GM12878 (cell line): ENCODE data around the gene CHRM2. TPM values are rescaled to one million over a fixed set of nuclear protein-coding genes. Genes with fewer than 3 reads are reported as not detected.

ENCODE experiments used
- ATAC-seq: fragments of 200-7000 bp; cut with Tn5 transposase; 3 replicates; pipeline ENCODE4 v1.9.1; 2020; ENCODE audit warnings: mild to moderate bottlenecking, moderate library complexity
- BruUV-seq: library from RNA; stranded (reverse); fragments of 400-500 nt; replicated peaks from 2 replicates; lab custom pipeline; 2021; lab: Mats Ljungman, UMichigan
- CTCF ChIA-PET: fragments of 300-600 bp; sonication (Branson Sonifier 250); formaldehyde crosslinking; extraction: SDS; loops from one replicate; lab custom pipeline; 2021; ENCODE audit warnings: inconsistent platforms; lab: Yijun Ruan, JAX
- POLR2A ChIA-PET: fragments of 350-600 bp; formaldehyde crosslinking; extraction: SDS; loops from one replicate; lab custom pipeline; 2021; ENCODE audit warnings: inconsistent platforms; lab: Charles Lee
- RAD21 ChIA-PET: fragments of 300-600 bp; sonication (Branson Sonifier 250); formaldehyde crosslinking; loops from one replicate; lab custom pipeline; 2023; ENCODE audit warnings: antibody characterized with exemption; ENCODE audit not compliant: unreplicated experiment; lab: Charles Lee
- SMC1A ChIA-PET: fragments of 300-600 bp; sonication (Branson Sonifier 250); formaldehyde crosslinking; loops from one replicate; lab custom pipeline; 2023; ENCODE audit not compliant: unreplicated experiment, uncharacterized antibody; lab: Charles Lee
- DNase-seq: peaks from one replicate; pipeline ENCODE4 v3.0.0-alpha.2; 2011; ENCODE audit warnings: low read depth, low spot score
- FAIRE-seq: peaks from 3 replicates; lab custom pipeline; 2011; peaks lifted over from hg19 to GRCh38; lab: Jason Lieb, UNC
- H2AFZ ChIP-seq: 2 replicates; pipeline ENCODE4 v1.6.0; 2011; ENCODE audit warnings: low read depth, low read length, control low read depth; ENCODE audit not compliant: control insufficient read depth
- H3K27ac ChIP-seq: 2 replicates; pipeline ENCODE4 v1.5.1; 2011; ENCODE audit warnings: control low read depth; ENCODE audit not compliant: control insufficient read depth, insufficient read depth
- H3K27me3 ChIP-seq, 2 experiments: replicated peaks in 1 of 2; 2 replicates each; pipeline versions ENCODE4 v1.6.0 to v1.6.1; 2011; ENCODE audit warnings: low read length in 1 of 2; ENCODE audit not compliant: control insufficient read depth in 2 of 2, insufficient read depth in 2 of 2
- H3K36me3 ChIP-seq, 2 experiments: 2 replicates each; pipeline ENCODE4 v1.5.1; 2011; ENCODE audit warnings: low read length in 1 of 2; ENCODE audit not compliant: control insufficient read depth in 2 of 2, insufficient read depth in 2 of 2
- H3K4me1 ChIP-seq: 2 replicates; pipeline ENCODE4 v1.6.1; 2011; ENCODE audit warnings: mild to moderate bottlenecking, low read length, moderate library complexity, mixed read lengths; ENCODE audit not compliant: control insufficient read depth, insufficient read depth
- H3K4me2 ChIP-seq: 2 replicates; pipeline ENCODE4 v1.6.0; 2011; ENCODE audit warnings: control low read depth; ENCODE audit not compliant: control insufficient read depth, insufficient read depth
- H3K4me3 ChIP-seq: fragments of 200-600 bp; sonication (generic); 2 replicates; pipeline ENCODE4 v1.5.1; 2016
- H3K79me2 ChIP-seq: 2 replicates; pipeline ENCODE4 v1.6.0; 2011; ENCODE audit warnings: low read length; ENCODE audit not compliant: control insufficient read depth, insufficient read depth
- H3K9ac ChIP-seq: 2 replicates; pipeline ENCODE4 v1.8.0; 2011; ENCODE audit warnings: low read length, control low read depth, mixed read lengths; ENCODE audit not compliant: control insufficient read depth, insufficient read depth
- H3K9me3 ChIP-seq: replicated peaks from 3 replicates; pipeline ENCODE4 v1.5.1; 2011; ENCODE audit warnings: mild to moderate bottlenecking, low read length; ENCODE audit not compliant: control insufficient read depth, insufficient read depth
- H4K20me1 ChIP-seq: 2 replicates; pipeline ENCODE4 v1.6.0; 2011; ENCODE audit not compliant: control insufficient read depth, insufficient read depth
- CBX3 ChIP-seq: fragments of 200-600 bp; sonication (generic); IDR thresholded peaks from 2 replicates; pipeline ENCODE4 v1.6.1; 2016; ENCODE audit warnings: low read depth, borderline replicate concordance
- CBX5 ChIP-seq: sonication (generic); IDR thresholded peaks from 2 replicates; pipeline ENCODE4 v1.6.1; 2016; ENCODE audit warnings: low read depth, moderate library complexity, mild to moderate bottlenecking, inconsistent platforms
- HDGF ChIP-seq: fragments of 450-650 bp; IDR thresholded peaks from 2 replicates; pipeline ENCODE4 v1.6.1; 2016; ENCODE audit warnings: antibody characterized with exemption
- NR2C2 ChIP-seq: IDR thresholded peaks from 2 replicates; pipeline ENCODE4 v1.6.1; 2011; ENCODE audit warnings: borderline replicate concordance, low read depth; ENCODE audit not compliant: control insufficient read depth, insufficient read length
- SRF ChIP-seq, 2 experiments: IDR thresholded peaks; 2 replicates each; pipeline ENCODE4 v1.6.1; 2011; ENCODE audit warnings: low read depth in 2 of 2, low read length in 2 of 2, mild to moderate bottlenecking in 1 of 2, moderate library complexity in 1 of 2
- STAT1 ChIP-seq: fragments of 450-650 bp; conservative IDR thresholded peaks from 2 replicates; pipeline ENCODE4 v1.6.1; 2014; ENCODE audit warnings: antibody characterized with exemption, mild to moderate bottlenecking
- SUPT20H ChIP-seq: IDR thresholded peaks from 2 replicates; pipeline ENCODE4 v1.6.1; 2011; ENCODE audit warnings: low read depth, mild to moderate bottlenecking, low read length, moderate library complexity, borderline replicate concordance; ENCODE audit not compliant: control insufficient read depth
- TCF7 ChIP-seq: IDR thresholded peaks from 2 replicates; pipeline ENCODE4 v1.6.1; 2014; ENCODE audit warnings: antibody characterized with exemption, borderline replicate concordance
- WGBS: methylation state at CpG from one replicate; pipeline ENCODE4 v1.1.6; 2016; ENCODE audit warnings: low lambda C conversion rate; ENCODE audit not compliant: insufficient replicate concordance, insufficient coverage; ENCODE audit errors: missing lambda C conversion rate; 5-methylcytosine and 5-hydroxymethylcytosine counted together
- in situ Hi-C: fragments of 300-500 bp; cut with MboI; formaldehyde crosslinking; loops from 9 replicates; pipeline ENCODE4 v1.14.3; 2018; ENCODE audit warnings: mixed read lengths
- intact Hi-C: fragments of 100-400 bp; cut with micrococcal nuclease; formaldehyde crosslinking; loops from one replicate; pipeline ENCODE4 v1.14.2; 2022; ENCODE audit not compliant: unreplicated experiment
- polyA plus RNA-seq, 11 experiments: library from polyadenylated mRNA; depleted of rRNA in 4 of 11; unstranded in 6 of 11; stranded (reverse) in 5 of 11; fragments of >200 nt; fragmentation: Nextera tagmentation in 4 of 11; fragmentation: Illumina TruSeq in 1 of 11; extraction: Ambion mirVana in 4 of 11; extraction: Trizol in 1 of 11; gene quantifications; 1 replicate in 1 of 11; 2 replicates in 10 of 11; pipeline versions ENCODE4 v1.2.1 to v1.2.3, GENCODE V29; 2011 to 2016; ENCODE audit warnings: inconsistent platforms in 2 of 11, missing spikeins in 2 of 11, low read depth in 1 of 11
- total RNA-seq, 4 experiments: library from RNA; depleted of rRNA in 3 of 4; stranded (reverse); fragments of >200 nt in 3 of 4; fragmentation: Illumina TruSeq in 1 of 4; extraction: Trizol in 1 of 4; gene quantifications; 2 replicates each; pipeline versions ENCODE4 v1.2.1 to v1.2.3, GENCODE V29; 2013 to 2021
- TF ChIP-seq, protein P1 (sequence below): fragments of 450-650 bp; IDR thresholded peaks from 2 replicates; pipeline ENCODE4 v1.6.1; 2017; ENCODE audit warnings: mild to moderate bottlenecking

CHRM2 gene
- total and polyA plus RNA-seq, 10 of the 15 experiments (the other 5 are each of a cell fraction or from before 2014, with no cell fraction given): 0.05 TPM; not detected in 9

DNA sequence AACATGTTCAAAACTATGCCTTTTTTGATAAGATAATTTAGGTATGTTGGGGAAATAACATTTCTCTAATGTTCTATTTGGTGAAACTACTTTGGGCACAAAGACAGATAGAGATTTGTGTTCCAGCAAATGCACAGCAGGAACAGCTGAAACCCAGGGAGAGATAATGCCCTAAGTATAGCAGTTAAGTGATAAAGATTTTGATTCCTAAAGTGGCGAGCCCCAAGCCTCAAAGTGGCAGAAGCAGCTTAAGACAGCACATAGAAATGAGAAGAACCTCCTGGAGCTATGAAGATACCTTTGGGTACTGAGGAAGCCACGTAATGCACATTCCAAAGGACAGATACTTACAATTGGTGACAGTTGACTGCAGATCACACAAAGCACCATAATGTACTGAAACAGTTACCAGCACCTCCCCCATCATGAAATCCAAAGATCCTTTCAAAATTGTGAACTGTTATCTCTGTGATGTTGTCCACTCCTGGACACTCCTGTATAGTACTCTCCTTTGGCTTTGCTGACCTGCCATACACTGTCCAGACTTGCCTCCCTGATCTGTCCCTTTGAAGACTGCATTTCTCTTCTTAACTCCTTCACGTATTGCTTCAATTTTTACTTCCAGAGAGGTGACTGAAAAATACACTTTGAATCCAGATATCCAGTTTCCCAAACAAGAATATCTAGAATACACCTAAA is 62.9 kb downstream of the CHRM2 start:
- DNase-seq (no peak), ATAC-seq (no peak), FAIRE-seq (no peak)
- SMC1A ChIA-PET: no interaction called here
- CTCF ChIA-PET: no interaction called here
- Histone ChIP-seq H3K27ac (no peak overlapping the region), H3K9ac (no peak overlapping the region), H3K79me2 (no peaks in the 10 kb centered on the region), H2AFZ (no peak overlapping the region), H3K36me3 (no peaks in the 10 kb centered on the region), H3K4me2 (no peak overlapping the region), H3K9me3 (no peaks in the 10 kb centered on the region), H4K20me1 (no peaks in the 10 kb centered on the region), H3K4me3 (no peak overlapping the region), H3K27me3 (no peaks in the 10 kb centered on the region), H3K4me1 (no peaks in the 10 kb centered on the region)
- RAD21 ChIA-PET: no interaction called here
- no peak for TF ChIP-seq CBX5
- no peak for TF ChIP-seq SUPT20H
- TF ChIP-seq TCF7: no peak
- TF ChIP-seq SRF (IDR thresholded peaks at IDR 0.05; ENCODE audit: low read depth in 2 of 2, low read length in 2 of 2): no peak
- TF ChIP-seq, protein P1, sequence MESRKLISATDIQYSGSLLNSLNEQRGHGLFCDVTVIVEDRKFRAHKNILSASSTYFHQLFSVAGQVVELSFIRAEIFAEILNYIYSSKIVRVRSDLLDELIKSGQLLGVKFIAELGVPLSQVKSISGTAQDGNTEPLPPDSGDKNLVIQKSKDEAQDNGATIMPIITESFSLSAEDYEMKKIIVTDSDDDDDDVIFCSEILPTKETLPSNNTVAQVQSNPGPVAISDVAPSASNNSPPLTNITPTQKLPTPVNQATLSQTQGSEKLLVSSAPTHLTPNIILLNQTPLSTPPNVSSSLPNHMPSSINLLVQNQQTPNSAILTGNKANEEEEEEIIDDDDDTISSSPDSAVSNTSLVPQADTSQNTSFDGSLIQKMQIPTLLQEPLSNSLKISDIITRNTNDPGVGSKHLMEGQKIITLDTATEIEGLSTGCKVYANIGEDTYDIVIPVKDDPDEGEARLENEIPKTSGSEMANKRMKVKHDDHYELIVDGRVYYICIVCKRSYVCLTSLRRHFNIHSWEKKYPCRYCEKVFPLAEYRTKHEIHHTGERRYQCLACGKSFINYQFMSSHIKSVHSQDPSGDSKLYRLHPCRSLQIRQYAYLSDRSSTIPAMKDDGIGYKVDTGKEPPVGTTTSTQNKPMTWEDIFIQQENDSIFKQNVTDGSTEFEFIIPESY: no peak
- no peak for TF ChIP-seq CBX3
- no peak for TF ChIP-seq NR2C2
- TF ChIP-seq HDGF: no peak
- no peak for TF ChIP-seq STAT1
- POLR2A ChIA-PET: no interaction called here
- no TSS peak for BruUV-seq
- WGBS: 6% methylated on average over 3 of the region's 3 CpGs
- intact Hi-C loops: no loop called here
- in situ Hi-C loops: no loop called here
